NB4 (cell line): ENCODE data around the gene WBP1.

Experiments
- MYC ChIP-seq: IDR thresholded peaks from 2 replicates; pipeline ENCODE4 v1.6.1; 2011; ENCODE audit warnings: low read depth, low read length
- POLR2A ChIP-seq: IDR thresholded peaks from 2 replicates; pipeline ENCODE4 v1.6.1; 2011; ENCODE audit warnings: mild to moderate bottlenecking; ENCODE audit not compliant: insufficient read length; ENCODE audit errors: extremely low read depth
- TF ChIP-seq, protein P1 (sequence below): IDR thresholded peaks from one replicate; pipeline ENCODE4 v1.5.1; 2012; ENCODE audit warnings: low read depth, low read length
- TF ChIP-seq, protein P2 (sequence below): IDR thresholded peaks from 2 replicates; pipeline ENCODE4 v1.6.1; 2011; ENCODE audit warnings: low read depth, low read length

DNA sequence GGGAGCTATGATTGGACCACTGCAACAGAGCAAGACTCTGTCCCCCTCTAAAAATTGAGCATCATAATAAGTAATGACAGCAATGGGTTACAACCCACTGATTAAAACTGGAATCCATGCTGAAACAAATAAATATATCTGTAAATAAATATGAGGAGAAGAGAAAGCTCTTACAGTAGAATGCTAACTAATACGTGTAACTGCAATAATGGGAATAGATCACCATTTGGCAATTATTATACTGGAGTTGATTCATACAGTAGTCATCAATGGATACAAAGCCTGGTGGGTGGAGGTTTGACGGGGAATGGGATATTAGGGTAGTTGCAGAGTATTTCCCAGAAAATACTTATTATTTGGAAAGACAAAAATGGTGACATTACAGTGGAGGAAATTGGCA is 9.5 kb upstream of the WBP1 start:
- TF ChIP-seq, protein P1, sequence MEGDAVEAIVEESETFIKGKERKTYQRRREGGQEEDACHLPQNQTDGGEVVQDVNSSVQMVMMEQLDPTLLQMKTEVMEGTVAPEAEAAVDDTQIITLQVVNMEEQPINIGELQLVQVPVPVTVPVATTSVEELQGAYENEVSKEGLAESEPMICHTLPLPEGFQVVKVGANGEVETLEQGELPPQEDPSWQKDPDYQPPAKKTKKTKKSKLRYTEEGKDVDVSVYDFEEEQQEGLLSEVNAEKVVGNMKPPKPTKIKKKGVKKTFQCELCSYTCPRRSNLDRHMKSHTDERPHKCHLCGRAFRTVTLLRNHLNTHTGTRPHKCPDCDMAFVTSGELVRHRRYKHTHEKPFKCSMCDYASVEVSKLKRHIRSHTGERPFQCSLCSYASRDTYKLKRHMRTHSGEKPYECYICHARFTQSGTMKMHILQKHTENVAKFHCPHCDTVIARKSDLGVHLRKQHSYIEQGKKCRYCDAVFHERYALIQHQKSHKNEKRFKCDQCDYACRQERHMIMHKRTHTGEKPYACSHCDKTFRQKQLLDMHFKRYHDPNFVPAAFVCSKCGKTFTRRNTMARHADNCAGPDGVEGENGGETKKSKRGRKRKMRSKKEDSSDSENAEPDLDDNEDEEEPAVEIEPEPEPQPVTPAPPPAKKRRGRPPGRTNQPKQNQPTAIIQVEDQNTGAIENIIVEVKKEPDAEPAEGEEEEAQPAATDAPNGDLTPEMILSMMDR: no peak
- no peak for TF ChIP-seq POLR2A
- TF ChIP-seq, protein P2, sequence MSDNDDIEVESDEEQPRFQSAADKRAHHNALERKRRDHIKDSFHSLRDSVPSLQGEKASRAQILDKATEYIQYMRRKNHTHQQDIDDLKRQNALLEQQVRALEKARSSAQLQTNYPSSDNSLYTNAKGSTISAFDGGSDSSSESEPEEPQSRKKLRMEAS: no peak
- TF ChIP-seq MYC: no peak
